GM18498 (cell line): ENCODE measurements around the gene PSMG2.
"Not testable (repeated sequence)": the region's sequence is repeated elsewhere in the genome, so short reads cannot be mapped to it uniquely, and the experiment has no call there.

Experiments
- ATAC-seq: cut with Tn5 transposase; IDR thresholded peaks from one replicate; pipeline ENCODE4 v1.9.1; 2021; ENCODE audit warnings: mild to moderate bottlenecking, moderate library complexity; ENCODE audit not compliant: unreplicated experiment

Gene PSMG2

DNA sequence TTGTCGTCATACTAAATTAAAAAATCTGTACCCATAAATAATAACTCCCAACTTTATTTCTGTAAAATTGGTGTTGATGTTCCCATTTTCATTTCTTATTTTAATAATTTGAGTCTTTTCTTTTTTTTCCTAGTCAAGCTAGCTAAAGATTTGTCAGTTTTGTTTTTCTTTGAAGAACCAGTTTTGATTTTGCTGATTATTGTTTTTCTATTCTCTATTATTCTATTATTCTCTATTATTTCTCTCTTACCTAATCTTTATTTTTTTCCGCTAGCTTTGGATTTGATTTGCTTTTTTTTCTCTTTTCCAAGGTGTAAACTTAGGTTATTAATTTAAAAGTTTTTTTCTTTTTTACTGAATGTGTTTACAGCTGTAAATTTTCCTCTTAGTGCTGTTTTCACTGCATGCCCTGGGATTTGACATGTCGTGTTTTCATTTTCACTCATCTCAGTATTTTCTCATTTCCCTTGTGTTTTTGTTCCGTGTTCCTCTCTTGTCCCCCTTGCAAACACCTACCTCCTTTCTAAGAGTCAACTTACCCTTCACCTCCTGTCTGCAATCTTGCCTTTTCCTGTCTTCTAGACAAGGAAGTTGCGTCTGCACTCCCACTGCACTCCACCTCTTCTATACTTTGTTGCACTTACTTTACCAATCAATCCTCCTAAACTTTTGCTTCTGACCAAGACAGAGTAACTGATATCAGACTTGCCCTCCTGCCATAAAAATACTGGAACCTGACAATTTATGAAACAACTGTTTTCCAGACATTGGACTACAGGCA is 18.8 kb downstream of the PSMG2 start:
- no peak for ATAC-seq

DNA sequence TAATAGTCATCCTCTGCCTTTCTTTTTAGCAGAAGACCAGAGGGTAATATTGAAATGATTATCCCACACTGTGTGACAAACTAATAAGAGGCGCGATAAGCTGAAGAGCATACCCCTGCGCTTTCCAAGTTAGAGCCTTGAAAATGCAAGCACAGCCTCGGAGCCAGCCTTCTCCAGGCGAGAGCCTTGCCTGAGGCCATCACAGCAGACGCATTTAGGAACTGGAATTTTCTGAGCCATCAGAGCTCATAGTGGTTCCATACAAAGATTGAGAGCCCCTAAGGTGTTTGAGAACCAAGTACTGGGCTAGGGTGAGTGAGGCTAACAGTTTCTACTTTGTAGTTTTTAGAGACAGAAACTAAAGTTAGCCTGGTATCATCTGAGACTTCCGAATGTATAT is 19.9 kb downstream of the PSMG2 start:
- ATAC-seq: no peak

DNA sequence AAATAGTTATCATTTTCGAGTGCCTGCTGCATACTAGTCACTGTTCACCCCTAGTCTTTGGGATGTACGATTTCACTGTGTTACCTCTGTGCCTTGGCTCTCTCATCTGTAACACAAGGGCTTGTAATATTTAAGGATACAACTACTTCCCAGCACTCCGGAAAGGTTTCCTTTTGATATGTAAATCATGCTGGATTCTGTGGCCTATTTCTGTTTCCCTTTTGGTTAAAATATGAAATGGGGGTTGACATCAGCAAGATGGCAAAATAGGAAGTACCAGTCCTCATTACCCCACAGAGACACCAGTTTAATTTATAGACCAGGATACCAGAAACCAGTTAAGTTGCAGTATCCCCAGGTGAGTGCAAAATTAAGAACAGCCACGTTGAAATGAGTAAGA is 23.5 kb downstream of the PSMG2 start:
- ATAC-seq: no peak

DNA sequence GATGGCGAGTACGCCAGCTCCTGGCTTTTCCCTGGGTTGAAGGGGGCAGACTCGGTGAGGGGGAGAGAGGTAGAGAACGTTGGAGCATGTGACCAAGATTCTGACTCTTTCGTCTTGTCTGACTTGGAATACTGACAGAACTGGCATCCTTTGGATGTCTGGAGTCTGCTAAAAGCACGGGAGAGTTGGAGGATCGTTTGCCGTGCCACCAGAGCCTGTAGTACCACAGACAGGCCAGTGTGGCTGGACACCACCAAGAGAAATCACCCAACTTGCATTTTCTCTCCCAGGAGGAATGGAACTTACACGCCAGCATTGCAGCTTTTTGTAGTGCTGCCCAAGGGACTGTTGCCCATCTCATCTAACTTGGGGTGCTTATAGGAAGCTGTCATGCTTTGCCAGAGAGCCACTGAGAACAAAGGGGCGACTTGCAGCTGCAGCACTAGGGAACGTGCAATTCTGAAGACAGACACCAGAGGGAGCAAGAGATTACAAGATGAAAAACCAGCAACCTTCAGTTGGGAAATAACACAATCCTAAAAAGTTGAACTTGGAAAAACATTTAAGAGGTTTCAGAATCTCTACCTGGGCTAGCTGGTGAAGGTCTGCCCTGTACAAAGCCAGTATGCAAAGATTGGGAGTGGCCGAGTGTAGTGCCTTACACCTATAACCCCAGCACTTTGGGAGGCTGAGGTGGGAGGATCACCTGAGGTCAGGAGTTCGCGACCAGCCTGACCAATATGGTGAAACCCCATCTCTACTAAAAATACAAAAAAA is 24.1 kb downstream of the PSMG2 start:
- ATAC-seq: no peak

DNA sequence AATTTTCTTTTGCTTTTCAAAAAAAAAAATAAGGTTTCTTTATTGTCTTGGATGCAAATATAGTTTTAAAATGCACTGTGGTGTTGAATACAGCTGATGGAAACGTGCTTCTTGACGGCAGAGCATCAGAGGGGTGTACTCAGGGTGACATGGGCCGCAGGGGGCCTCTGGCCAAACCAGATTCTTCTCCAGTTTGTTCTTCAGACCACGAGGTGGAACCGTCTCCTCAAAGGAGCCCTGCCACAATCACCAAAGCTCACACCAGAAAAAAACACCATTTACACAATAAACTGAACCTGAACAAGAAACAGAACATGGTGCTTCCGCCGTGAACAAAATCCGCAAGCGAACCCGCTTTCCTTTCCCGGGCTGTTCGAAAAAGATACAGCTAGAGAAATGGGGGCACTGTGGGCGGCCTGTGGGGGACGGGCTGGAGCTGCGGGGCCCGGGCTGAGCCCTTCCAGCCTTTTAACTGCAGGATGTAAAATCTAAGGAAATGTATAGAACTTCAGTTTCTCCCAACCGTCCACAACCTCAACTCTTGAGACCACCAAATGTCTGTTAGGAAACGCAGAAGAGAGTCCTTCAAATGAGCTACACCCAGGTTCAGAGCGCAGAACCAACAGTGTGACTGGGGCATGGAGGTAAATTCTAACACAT is 34.5 kb downstream of the PSMG2 start:
- no peak for ATAC-seq

DNA sequence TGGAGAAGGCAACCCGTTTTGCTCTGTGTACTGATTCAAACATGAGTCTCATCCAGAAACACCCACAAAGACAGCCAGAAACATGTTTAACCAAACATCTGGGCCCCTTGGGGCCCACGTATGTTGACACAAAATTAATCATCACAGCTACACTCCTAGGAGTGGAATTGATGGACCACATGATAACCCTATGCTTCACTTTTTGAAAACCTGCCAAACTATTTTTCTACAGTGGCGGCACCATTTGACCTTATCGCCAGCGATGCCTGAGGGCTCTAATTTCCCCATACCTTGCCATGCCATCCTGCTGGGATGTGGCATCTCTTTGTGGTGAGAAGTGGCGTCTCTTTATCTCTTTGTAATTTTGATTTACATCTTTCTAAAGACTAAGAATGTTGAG is 38.5 kb downstream of the PSMG2 start:
- no peak for ATAC-seq

DNA sequence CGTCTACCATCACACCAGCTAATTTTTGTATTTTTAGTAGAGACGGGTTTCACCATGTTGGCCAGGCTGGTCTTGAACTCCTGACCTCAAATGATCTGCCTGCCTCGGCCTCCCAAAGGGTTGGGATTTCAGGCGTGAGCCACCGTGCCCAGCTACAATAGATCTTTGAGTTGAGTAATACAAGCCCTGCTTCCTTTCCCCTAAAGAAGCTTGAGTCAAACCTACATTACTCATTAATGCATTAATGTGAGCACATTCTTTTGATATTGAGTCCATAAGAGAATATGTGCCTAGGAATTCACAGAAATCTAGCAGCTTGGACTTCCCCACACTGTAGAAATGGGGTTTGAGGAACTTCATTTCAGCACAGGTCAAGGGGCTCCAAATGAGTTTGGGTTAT is 39.6 kb downstream of the PSMG2 start:
- ATAC-seq: no peak

DNA sequence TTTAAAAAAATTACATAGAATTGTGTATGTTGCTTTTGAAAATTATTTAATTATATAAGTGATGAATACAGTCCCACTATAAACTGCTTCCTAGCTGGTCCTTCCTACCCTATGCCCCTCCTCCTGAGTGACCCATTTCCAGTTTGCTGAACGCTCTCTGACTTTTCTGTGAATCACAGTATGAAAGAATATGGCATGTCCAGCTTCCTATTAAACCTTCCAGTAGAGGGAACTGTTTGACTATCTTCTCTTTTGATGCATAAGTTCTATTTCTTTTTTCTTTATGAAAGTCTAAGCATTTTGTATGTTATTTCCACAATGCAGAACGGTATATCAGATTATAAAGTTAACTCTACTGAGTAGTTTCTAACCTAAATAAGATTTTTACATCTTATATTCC is 41.3 kb downstream of the PSMG2 start:
- ATAC-seq: no peak

DNA sequence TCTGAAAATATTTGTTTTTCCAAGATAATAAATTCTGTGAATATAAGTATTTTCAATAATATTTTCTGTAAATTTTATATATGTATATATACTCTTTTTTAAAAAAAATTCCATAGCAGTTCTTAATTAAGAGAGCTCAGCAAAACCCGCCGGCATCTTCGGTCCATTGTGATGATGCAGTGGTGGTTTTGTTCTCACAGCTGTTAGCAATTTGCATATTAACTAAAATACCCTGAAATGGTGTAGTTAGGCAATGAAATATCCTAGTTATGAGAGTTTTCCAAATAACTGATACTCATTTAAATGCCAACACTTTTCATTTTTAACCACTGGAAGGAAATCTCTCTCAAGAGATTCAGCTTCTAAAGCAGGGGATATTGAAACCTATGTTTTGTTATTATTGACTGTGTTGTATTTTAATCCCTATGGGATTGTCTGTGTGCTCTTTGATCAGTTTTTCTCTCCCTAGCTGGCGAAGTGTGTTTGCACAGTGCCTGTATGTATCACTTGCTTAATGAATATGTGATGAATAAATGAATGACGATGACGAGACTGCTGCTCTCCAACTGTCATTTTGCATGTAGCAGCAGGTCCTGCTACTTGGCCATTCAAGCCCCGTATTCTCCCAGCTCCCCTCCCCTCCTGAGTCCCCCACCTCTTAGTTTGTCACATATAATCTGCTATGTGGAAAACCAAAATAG is 42.4 kb downstream of the PSMG2 start:
- ATAC-seq: no peak

DNA sequence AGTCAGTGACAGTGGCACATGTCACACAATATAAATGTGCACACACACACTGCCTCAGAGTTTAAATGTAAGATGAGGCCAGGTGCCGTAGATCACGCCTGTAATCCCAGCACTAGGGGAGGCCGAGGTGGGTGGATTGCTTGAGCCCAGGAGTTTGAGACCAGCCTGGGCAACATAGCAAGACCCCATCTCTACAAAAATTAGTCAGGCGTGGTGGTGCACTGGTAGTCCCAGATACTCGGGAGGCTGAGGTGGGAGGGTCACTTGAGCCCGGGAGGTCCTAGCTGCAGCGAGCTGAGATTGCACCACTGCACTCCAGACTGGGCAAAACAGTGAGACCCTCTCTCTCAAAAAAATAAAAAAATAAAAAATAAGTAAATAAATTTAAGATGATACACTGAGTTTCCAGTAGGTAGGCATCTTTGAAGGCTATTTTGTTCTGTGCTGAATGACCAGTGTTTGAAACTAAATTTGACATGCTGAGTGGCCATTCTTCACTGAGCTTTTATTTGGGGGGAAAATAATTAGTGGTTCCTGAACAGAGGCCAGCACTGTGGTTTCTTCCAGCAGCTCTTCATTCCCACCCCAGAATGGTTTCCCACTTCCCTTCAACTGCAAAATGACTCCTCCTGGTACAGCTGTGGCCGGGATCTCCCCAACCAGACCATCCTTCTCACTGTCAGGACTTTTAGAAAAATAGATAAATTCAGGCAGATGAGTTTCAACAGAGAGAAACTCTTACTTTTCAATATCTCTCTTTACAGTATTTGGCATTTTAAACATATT is 44.9 kb downstream of the PSMG2 start:
- ATAC-seq: no peak

DNA sequence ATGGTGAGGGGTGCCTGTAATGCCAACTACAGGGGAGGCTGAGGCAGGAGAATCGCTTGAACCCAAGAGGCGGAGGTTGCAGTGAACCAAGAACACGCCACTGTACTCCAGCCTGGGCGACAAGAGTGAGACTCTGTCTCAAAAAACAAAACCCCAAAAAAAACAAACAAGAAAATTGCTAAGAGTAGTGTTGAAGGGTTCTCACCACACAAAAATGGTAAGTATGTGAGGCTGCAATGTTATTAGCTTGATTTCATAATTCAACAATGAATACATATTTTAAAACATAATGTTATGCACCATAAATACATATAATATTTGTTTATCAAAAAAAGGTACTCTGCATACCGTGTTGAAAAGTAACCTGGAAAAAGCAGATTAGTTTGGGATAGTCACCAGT is 45.8 kb downstream of the PSMG2 start:
- no peak for ATAC-seq

DNA sequence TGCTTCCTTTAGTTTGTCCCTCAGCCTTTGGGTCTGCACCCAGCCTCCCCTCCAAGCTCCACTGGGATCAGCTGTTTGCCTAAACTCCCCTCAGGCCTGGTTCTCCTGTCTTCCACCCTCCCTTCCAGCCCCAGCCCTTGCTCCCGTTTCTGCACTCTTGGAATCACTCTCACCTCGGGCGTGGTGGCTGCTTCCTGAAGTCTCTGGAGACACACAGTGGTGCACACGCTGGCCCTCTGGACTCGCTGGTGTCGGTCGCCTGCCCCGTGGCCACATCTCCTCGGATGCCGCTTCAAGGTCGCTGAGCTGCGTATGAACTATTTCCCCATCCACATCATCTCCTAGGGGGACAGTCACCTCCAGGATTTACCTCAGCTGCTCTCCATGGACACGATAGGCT is 46.3 kb downstream of the PSMG2 start:
- ATAC-seq: no peak

DNA sequence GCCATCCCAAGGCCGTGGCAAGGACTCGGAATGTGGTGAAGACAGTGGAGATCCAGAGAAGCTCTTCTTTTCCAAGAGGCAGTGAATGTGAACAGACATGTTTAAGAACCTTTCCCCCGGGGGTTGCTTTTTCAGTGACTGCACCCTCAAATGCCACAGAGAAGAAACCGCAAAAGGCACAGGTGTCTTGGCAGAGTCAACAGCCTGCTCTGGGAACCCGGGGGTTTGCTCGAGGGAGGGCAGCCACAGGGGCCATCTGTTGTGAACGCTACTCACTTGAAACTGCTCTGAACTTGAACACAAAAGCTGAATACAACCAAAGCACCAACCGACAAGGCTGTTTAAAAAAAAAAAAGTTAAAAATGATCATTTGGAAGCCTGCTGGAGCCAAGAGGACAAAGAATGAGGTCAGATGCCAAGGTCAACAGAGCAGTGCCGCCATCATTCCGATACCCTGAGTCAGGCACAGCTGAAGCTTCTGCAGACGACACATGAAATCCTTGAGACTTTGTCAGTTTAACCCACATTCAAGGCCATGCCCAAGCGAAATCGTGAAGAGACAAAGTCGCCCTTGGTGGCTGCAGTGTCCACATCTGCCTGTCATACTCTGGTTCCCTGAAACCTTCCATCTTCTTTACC is 47.4 kb downstream of the PSMG2 start:
- ATAC-seq: no peak

DNA sequence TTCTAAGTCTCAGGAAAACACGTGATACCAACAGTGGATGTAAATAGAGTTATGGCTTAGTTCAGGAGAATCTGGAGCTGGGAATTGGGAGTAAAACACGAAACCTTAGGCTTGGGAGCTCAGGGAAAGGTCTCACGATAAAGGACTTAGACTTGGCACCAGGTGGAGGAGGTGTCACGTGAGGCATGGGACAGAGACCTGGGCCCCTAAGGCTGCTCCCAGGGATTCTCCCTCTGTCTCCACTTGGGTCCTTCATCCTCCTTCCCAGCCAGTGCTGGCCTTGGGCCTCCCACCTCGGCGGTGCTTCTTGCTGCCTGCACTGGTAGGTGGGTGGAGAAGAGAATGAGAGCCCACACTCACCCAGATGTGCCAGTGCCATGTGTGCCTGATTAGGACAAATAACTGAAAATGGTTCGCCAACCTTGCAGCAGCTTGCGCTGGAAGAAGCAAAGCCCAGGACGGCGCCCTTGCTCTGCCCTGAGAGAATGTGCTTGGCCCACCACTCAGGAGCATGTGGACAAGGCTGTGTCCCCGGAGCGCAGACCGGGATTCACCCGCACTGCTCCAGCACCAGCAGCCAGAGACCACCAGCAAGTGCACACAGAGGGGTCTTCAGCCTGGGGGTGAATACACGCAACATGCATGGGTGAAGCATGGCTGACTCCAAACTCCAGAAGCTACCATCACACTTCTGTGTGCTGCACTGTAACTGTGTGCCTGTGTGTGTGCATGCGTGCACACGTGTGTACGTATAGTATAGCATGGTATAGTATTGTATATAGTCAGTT is 48.1 kb downstream of the PSMG2 start:
- no peak for ATAC-seq

DNA sequence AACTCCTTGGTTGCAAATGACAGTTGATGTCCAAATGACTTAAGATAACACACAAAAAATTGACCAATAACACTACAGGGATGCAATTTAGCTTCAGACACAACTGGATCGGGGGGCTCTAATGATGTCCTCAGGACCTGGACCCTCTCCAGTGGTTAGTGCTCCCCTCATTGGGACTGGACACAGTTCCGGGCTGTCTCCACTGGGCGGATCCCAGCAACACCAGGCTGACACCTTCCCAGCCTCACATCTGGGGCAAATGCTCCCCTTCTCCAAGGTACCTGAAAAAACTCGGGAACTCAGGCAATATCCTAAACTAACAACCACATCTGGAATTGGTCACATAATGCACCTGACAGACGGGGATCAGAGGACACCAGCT is 48.7 kb downstream of the PSMG2 start:
- no peak for ATAC-seq

DNA sequence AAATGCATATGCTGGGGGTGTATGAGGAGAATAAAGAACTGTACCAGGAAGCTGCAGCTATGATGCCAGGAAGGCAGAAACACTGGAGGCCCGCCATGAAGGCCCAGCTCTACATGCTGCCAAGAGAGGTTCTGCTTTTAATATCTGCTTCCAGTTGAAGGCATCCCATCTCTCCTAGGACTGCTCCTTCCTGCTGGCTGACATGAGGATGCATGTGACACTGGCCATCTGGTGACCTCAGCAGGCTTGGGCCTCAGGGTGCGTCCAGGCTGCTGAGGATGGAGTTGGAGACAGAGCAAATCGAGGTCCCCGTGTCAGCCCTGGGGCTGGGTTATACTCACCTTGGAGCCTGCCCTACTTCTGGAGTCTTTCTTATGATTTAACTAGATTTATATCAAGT is 49.0 kb downstream of the PSMG2 start:
- ATAC-seq: no peak

DNA sequence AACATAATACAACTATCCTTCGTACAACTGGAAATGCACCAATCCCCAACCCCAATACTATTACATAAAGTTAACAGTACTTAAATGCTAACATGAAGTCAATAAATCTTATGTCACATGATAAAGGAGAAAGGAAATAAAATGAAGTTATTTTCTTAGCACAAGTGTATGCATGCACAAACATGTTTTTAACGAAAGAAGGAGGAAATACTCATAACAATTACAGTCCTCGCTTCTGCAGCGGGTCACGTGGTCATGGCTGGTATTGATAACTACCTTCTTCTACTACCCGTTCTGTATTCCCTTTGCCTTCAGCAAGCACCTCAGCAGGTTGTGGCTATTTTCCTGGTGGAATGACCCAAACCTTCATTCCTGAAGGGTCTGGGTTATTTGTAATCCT is 51.7 kb downstream of the PSMG2 start:
- ATAC-seq: no peak

DNA sequence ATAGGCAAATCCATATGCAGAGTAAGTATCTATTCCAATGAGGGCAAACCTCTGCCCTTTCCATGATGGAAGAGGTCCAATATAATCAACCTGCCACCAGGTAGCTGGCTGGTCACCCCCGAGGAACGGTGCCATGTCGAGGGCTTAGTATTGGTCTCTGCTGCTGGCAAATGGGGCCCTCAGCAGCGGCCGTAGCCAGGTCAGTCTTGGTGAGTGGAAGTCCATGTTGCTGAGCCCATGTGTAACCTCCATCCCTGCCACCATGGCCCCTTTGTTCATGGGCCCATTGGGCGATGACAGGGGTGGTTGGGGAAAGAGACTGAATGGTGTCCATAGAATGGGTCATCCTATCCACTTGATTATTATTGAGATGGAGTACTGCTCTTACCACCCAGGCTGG is 52.8 kb downstream of the PSMG2 start:
- ATAC-seq: not testable (repeated sequence)

DNA sequence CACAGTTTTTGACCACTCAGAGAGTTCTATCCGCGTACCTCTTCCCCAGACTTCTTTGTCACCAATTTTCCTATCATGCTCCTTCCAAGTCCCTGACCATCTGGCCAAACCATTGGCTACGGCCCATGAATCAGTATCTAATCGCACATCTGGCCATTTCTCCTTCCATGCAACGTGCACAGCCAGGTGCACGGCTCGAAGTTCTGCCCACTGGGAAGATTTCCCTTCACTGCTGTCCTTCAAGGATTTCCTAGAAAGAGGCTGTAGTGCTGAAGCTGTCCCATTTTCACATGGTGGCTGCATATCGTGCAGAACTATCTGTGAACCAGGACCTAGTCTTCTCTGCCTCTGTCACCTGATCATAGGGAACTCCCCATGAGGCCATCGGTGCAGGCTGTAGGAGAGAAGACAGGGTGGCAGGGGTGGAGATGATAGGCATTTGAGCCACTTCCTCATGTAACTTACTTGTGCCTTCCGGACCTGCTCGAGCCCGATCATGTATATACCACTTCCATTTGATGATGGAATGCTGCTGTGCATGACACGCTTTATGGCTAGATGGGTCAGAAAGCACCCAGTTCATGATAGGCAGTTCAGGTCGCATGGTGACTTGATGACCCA is 53.9 kb downstream of the PSMG2 start:
- ATAC-seq: not testable (repeated sequence)
